Parathyroid adenoma (tissue), 2 donors: ENCODE measurements around the gene PSENEN.

ENCODE experiments used
- H2AFZ ChIP-seq: fragments of 300-600 bp; sonication (generic); one replicate; pipeline ENCODE4 v1.7.0; 2017; ENCODE audit warnings: antibody characterized with exemption, mild to moderate bottlenecking
- H3K27ac ChIP-seq: fragments of 300-600 bp; sonication (generic); one replicate; pipeline ENCODE4 v1.7.0; 2017
- H3K27me3 ChIP-seq: fragments of 300-600 bp; sonication (generic); one replicate; pipeline ENCODE4 v1.7.0; 2017; ENCODE audit warnings: low read length; ENCODE audit not compliant: control insufficient read depth, insufficient read depth
- H3K36me3 ChIP-seq: fragments of 300-600 bp; sonication (generic); one replicate; pipeline ENCODE4 v1.7.0; 2017; ENCODE audit warnings: low read length; ENCODE audit not compliant: control insufficient read depth, insufficient read depth
- H3K4me1 ChIP-seq: fragments of 300-600 bp; sonication (generic); one replicate; pipeline ENCODE4 v1.7.0; 2017; ENCODE audit warnings: control low read depth
- H3K4me2 ChIP-seq: fragments of 300-600 bp; sonication (generic); one replicate; pipeline ENCODE4 v1.7.0; 2017; ENCODE audit warnings: low read length
- H3K4me3 ChIP-seq: fragments of 300-600 bp; sonication (generic); one replicate; pipeline ENCODE4 v1.7.0; 2017; ENCODE audit warnings: low read depth, low read length
- H3K79me2 ChIP-seq: fragments of 300-600 bp; sonication (generic); one replicate; pipeline ENCODE4 v1.7.0; 2017; ENCODE audit warnings: control low read depth
- H3K9ac ChIP-seq: fragments of 300-600 bp; sonication (generic); one replicate; pipeline ENCODE4 v1.7.0; 2017; ENCODE audit warnings: mild to moderate bottlenecking
- H3K9me3 ChIP-seq: fragments of 300-600 bp; sonication (generic); one replicate; pipeline ENCODE4 v1.7.0; 2017; ENCODE audit warnings: low read length; ENCODE audit not compliant: control insufficient read depth
- TF ChIP-seq, protein P1 (sequence below): fragments of 300-600 bp; sonication (generic); IDR thresholded peaks from one replicate; pipeline ENCODE4 v1.7.0; 2017; ENCODE audit warnings: antibody characterized with exemption, mild to moderate bottlenecking
- donor health status: primary hyperparathyroidism.

PSENEN gene

DNA sequence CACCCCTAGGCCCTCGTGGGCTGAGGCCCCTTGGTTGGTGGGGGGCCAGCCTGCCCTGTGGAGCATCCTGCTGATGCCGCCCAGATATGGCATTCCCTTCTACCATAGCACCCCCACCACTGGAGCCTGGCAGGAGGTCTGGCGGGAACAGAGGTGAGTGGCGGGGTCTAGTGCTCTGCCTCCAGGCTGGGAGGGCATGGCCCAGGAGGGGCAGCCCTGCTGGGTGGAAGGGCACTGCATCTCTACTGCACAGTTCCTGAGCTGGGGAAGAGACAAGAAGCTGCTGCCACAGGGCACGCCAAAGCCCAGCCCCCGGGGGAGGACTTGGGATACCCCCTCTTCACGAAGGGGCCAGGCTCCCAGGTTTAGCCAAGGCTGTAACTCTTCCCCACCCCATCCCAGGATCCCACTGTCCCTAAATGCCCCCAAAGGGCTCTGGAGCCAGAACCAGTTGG, 30.1 kb upstream of the PSENEN start:
- H3K27me3 ChIP-seq = no peaks in the 10 kb centered on the region
- H3K36me3 ChIP-seq = no peaks in the 10 kb centered on the region
- TF ChIP-seq, protein P1, sequence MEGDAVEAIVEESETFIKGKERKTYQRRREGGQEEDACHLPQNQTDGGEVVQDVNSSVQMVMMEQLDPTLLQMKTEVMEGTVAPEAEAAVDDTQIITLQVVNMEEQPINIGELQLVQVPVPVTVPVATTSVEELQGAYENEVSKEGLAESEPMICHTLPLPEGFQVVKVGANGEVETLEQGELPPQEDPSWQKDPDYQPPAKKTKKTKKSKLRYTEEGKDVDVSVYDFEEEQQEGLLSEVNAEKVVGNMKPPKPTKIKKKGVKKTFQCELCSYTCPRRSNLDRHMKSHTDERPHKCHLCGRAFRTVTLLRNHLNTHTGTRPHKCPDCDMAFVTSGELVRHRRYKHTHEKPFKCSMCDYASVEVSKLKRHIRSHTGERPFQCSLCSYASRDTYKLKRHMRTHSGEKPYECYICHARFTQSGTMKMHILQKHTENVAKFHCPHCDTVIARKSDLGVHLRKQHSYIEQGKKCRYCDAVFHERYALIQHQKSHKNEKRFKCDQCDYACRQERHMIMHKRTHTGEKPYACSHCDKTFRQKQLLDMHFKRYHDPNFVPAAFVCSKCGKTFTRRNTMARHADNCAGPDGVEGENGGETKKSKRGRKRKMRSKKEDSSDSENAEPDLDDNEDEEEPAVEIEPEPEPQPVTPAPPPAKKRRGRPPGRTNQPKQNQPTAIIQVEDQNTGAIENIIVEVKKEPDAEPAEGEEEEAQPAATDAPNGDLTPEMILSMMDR = no peak
- peak overlapping the region; percentile 95 for H2AFZ ChIP-seq
- H3K9ac ChIP-seq = no peak overlapping the region
- H3K79me2 ChIP-seq = peaks cover 15% of the 10 kb centered on the region
- H3K9me3 ChIP-seq = no peaks in the 10 kb centered on the region
- peak overlapping the region; percentile 93 for H3K4me3 ChIP-seq
- H3K27ac ChIP-seq = peak overlapping the region; percentile 95
- H3K4me2 ChIP-seq = peak overlapping the region; percentile 89
- peaks cover 7% of the 10 kb centered on the region for H3K4me1 ChIP-seq

DNA sequence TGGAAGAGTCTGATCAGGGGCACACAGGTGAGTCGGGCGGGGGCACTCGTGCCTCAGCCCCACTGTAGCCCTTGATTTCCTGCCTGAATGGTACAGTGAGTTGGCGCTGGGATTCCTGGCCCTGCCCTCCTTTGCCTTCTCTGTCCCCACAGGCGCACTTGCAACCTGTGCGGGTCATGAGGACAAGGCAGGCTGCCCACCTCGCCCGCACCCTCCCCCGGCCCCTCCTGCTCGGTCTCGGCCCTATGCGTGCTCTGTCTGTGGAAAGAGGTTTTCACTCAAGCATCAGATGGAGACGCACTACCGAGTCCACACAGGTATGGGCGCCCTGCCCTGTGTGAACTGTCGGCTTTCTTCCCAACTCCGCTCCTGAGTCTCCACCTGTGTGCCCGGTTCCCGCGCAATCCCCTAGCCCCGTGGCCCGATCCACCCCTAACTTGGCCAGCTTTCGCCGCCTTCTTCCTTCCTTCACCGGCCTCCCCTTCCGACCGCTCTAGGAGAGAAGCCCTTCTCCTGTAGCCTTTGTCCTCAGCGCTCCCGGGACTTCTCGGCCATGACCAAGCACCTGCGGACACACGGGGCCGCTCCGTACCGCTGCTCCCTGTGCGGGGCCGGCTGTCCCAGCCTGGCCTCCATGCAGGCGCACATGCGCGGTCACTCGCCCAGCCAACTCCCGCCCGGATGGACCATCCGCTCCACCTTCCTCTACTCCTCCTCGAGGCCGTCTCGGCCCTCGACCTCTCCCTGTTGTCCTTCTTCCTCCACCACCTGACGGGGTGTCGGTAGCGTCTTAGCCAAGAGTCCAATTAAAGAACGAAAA, 29.3 kb upstream of the PSENEN start:
- H3K27me3 ChIP-seq = no peaks in the 10 kb centered on the region
- H3K36me3 ChIP-seq = no peaks in the 10 kb centered on the region
- peak overlapping the region; percentile 9 for H3K9ac ChIP-seq
- peak overlapping the region; percentile 95 for H2AFZ ChIP-seq
- TF ChIP-seq, protein P1 = no peak
- H3K4me2 ChIP-seq = peak overlapping the region; percentile 89
- no peaks in the 10 kb centered on the region for H3K9me3 ChIP-seq
- peaks cover 18% of the 10 kb centered on the region for H3K79me2 ChIP-seq
- peak overlapping the region; percentile 93 for H3K4me3 ChIP-seq
- peaks cover 7% of the 10 kb centered on the region for H3K4me1 ChIP-seq
- H3K27ac ChIP-seq = peak overlapping the region; percentile 95

- H3K9ac ChIP-seq = peak overlapping the region; percentile 9
- peak overlapping the region; percentile 95 for H3K27ac ChIP-seq
- peak overlapping the region; percentile 89 for H3K4me2 ChIP-seq
- H3K9me3 ChIP-seq = no peaks in the 10 kb centered on the region
- no peaks in the 10 kb centered on the region for H3K27me3 ChIP-seq
- peak overlapping the region; percentile 93 for H3K4me3 ChIP-seq
- peaks cover 7% of the 10 kb centered on the region for H3K4me1 ChIP-seq
- H2AFZ ChIP-seq = peak overlapping the region; percentile 95
- H3K36me3 ChIP-seq = no peaks in the 10 kb centered on the region
- TF ChIP-seq, protein P1 = peak; percentile 94
- peaks cover 24% of the 10 kb centered on the region for H3K79me2 ChIP-seq
These were observed 28.4 kb upstream of the PSENEN start for GRCh38 chr19:35716801-35717664.

GRCh38 chr19:35717665-35718344, 27.6 kb upstream of the PSENEN start, which contains the start of gene KMT2B:
TSS of gene KMT2B (plus strand) at chr19:35718003. CDS start at chr19:35718019, 16 bp downstream.
- H3K27ac ChIP-seq = peak within 1 kb of the TSS; percentile 95
- H3K36me3 ChIP-seq = no peaks in the 10 kb centered on the region
- peak within 1 kb of the TSS; percentile 89 for H3K4me2 ChIP-seq
- TF ChIP-seq, protein P1 = no peak
- H3K9ac ChIP-seq = peak within 1 kb of the TSS; percentile 46
- H3K27me3 ChIP-seq = no peaks in the 10 kb centered on the region
- peaks cover 7% of the 10 kb centered on the region for H3K4me1 ChIP-seq
- peak within 1 kb of the TSS; percentile 95 for H2AFZ ChIP-seq
- H3K79me2 ChIP-seq = peaks cover 32% of the 10 kb centered on the region
- H3K4me3 ChIP-seq = peak within 1 kb of the TSS; percentile 93
- H3K9me3 ChIP-seq = no peaks in the 10 kb centered on the region
